K562 (cell line): ENCODE data around the gene PRKACB. TPM values are rescaled to one million over a fixed set of nuclear protein-coding genes. Genes with fewer than 3 reads are reported as not detected.

Source experiments
- BHLHE40 ChIP-seq: IDR thresholded peaks from 2 replicates; pipeline ENCODE4 v1.6.1; 2011; ENCODE audit warnings: low read length, improper control_type of control experiment
- BMI1 ChIP-seq: fragments of 150-350 bp; IDR thresholded peaks from 2 replicates; pipeline ENCODE4 v1.6.1; 2014; ENCODE audit warnings: low read length
- BRD9 ChIP-seq: fragments of 450-650 bp; IDR thresholded peaks from 2 replicates; pipeline ENCODE4 v1.6.1; 2018; ENCODE audit warnings: low read depth; ENCODE audit not compliant: partially characterized antibody
- CAMTA2 ChIP-seq: fragments of 250-450 bp; sonication (Bioruptor Pico); conservative IDR thresholded peaks from 2 replicates; pipeline ENCODE4 v1.5.1; 2022
- CHD1 ChIP-seq: fragments of 200-600 bp; sonication (generic); IDR thresholded peaks from one replicate; pipeline ENCODE4 v1.6.1; 2012; ENCODE audit warnings: mild to moderate bottlenecking, moderate library complexity, low read length, inconsistent platforms
- CHD4 ChIP-seq: fragments of 200-600 bp; sonication (generic); IDR thresholded peaks from 3 replicates; pipeline ENCODE4 v1.6.1; 2012; ENCODE audit warnings: low read depth, mild to moderate bottlenecking, mixed read lengths, low read length, inconsistent platforms; ENCODE audit not compliant: insufficient read depth, insufficient replicate concordance, poor library complexity, severe bottlenecking
- CREB1 ChIP-seq, 2 experiments: sonication (generic) in 1 of 2; formaldehyde crosslinking in 1 of 2; IDR thresholded peaks; 2 replicates each; pipeline versions ENCODE4 v1.6.1 to v1.8.0; 2012 to 2022; ENCODE audit warnings: inconsistent platforms in 1 of 2, mild to moderate bottlenecking in 1 of 2, missing genetic modification reagents in 1 of 2, moderate library complexity in 1 of 2
- CTCFL ChIP-seq: IDR thresholded peaks from 2 replicates; pipeline ENCODE4 v1.6.1; 2011; ENCODE audit warnings: borderline replicate concordance, low read depth, mild to moderate bottlenecking, moderate library complexity, low read length; ENCODE audit not compliant: insufficient read depth, poor library complexity, severe bottlenecking
- E2F5 ChIP-seq: sonication (generic); formaldehyde crosslinking; IDR thresholded peaks from 2 replicates; pipeline ENCODE4 v1.8.0; 2022; ENCODE audit warnings: mild to moderate bottlenecking, missing genetic modification reagents
- E2F8 ChIP-seq: fragments of 450-650 bp; IDR thresholded peaks from 2 replicates; pipeline ENCODE4 v1.7.1; 2018; ENCODE audit warnings: mild to moderate bottlenecking, low read depth; ENCODE audit not compliant: partially characterized antibody
- EHMT2 ChIP-seq: fragments of 450-650 bp; IDR thresholded peaks from 2 replicates; pipeline ENCODE4 v1.6.1; 2018; ENCODE audit warnings: antibody characterized with exemption
- ERF ChIP-seq: fragments of 450-650 bp; formaldehyde crosslinking; IDR thresholded peaks from 2 replicates; pipeline ENCODE4 v1.4.0; 2020; ENCODE audit warnings: mild to moderate bottlenecking, mixed read lengths
- HDAC2 ChIP-seq: fragments of 450-650 bp; IDR thresholded peaks from 2 replicates; pipeline ENCODE4 v1.6.1; 2016; ENCODE audit warnings: mild to moderate bottlenecking
- HDGF ChIP-seq: fragments of 450-650 bp; IDR thresholded peaks from 2 replicates; pipeline ENCODE4 v1.6.1; 2016
- ILF3 ChIP-seq: fragments of 450-650 bp; IDR thresholded peaks from 2 replicates; pipeline ENCODE4 v1.6.1; 2018; ENCODE audit warnings: antibody characterized with exemption, mild to moderate bottlenecking, moderate library complexity, borderline replicate concordance
- PHTF2 ChIP-seq: fragments of 250-450 bp; sonication (Bioruptor Pico); IDR thresholded peaks from 2 replicates; pipeline ENCODE4 v1.5.0; 2021; ENCODE audit warnings: mild to moderate bottlenecking
- POLR2G ChIP-seq: fragments of 200-400 bp; formaldehyde crosslinking; IDR thresholded peaks from 2 replicates; pipeline ENCODE4 v1.6.1; 2017; ENCODE audit warnings: low read depth, mild to moderate bottlenecking, antibody characterized with exemption, low read length, moderate library complexity
- PRMT5 ChIP-seq: sonication (generic); formaldehyde crosslinking; IDR thresholded peaks from 2 replicates; pipeline ENCODE4 v1.5.0; 2020; ENCODE audit warnings: missing genetic modification reagents
- RUNX1 ChIP-seq: sonication (generic); IDR thresholded peaks from 2 replicates; pipeline ENCODE4 v1.6.1; 2016; ENCODE audit warnings: antibody characterized with exemption, low read depth
- ZNF232 ChIP-seq: sonication (generic); formaldehyde crosslinking; IDR thresholded peaks from 2 replicates; pipeline ENCODE4 v1.8.0; 2022; ENCODE audit warnings: mild to moderate bottlenecking, missing genetic modification reagents
- ZNF764 ChIP-seq: fragments of 250-450 bp; sonication (Bioruptor Pico); IDR thresholded peaks from 2 replicates; pipeline ENCODE4 v1.4.0; 2020; ENCODE audit warnings: low read depth, mild to moderate bottlenecking, moderate library complexity
- polyA plus RNA-seq, 8 experiments: library from polyadenylated mRNA; depleted of rRNA in 4 of 8; stranded (reverse) in 5 of 8; unstranded in 3 of 8; fragments of >200 nt; fragmentation: Nextera tagmentation in 2 of 8; fragmentation: Illumina TruSeq in 1 of 8; extraction: Ambion mirVana in 2 of 8; extraction: Trizol in 1 of 8; gene quantifications; 2 replicates each; pipeline versions ENCODE4 v1.2.1 to v1.2.3, GENCODE V29; 2011 to 2014; ENCODE audit warnings: inconsistent platforms in 1 of 8, missing spikeins in 1 of 8
- total RNA-seq, 7 experiments: library from RNA; depleted of rRNA in 6 of 7; stranded (reverse); fragments of >200 nt in 6 of 7; fragmentation: Illumina TruSeq in 2 of 7; extraction: Trizol in 2 of 7; gene quantifications; 2 replicates each; pipeline versions ENCODE4 v1.2.1 to v1.2.3, GENCODE V29; 2011 to 2021; ENCODE audit warnings: low replicate concordance in 1 of 7

PRKACB gene
- total and polyA plus RNA-seq, 9 of the 15 experiments (the other 6 are each of a cell fraction or from before 2014, with no cell fraction given): 1.1 to 5.2 (median 2.8) TPM

GRCh38 chr1:84103197-84103992, 40.7 kb upstream of the PRKACB start (continued):
- TF ChIP-seq EHMT2 (peak; percentile 78; the same call in 1 of the 2 replicates), ILF3 (no peak), ZNF232 (CRISPR knock-in tag) (no peak), PRMT5 (CRISPR knock-in tag) (no peak), ZNF764 (CRISPR knock-in tag) (no peak), CREB1 (IDR thresholded peaks at IDR 0.05) (peak; percentile 74), CREB1 (CRISPR knock-in tag; IDR thresholded peaks at IDR 0.05) (no peak), POLR2G (no peak), CAMTA2 (CRISPR knock-in tag) (no peak), BMI1 (no peak), E2F5 (no peak), PHTF2 (CRISPR knock-in tag) (no peak), CHD4 (no peak), E2F8 (no peak), HDAC2 (peak; percentile 86; the same call in 1 of the 2 replicates), HDGF (no peak), BHLHE40 (0 out of 2 replicates have a peak, but pooled peaks have one; percentile 4), BRD9 (peak; percentile 51), CTCFL (no peak), ERF (CRISPR knock-in tag) (no peak), RUNX1 (no peak), CHD1 (no peak)
